Heart right ventricle (tissue), 16 donors: ENCODE results near the gene UBE4A. TPM values are rescaled to one million over a fixed set of nuclear protein-coding genes. Genes with fewer than 3 reads are reported as not detected.

Experiments used
- ATAC-seq, 8 donors: fragments of 200-7000 bp; cut with Tn5 transposase; one replicate each; pipeline ENCODE4 v1.9.1; 2020; ENCODE audit warnings: mild to moderate bottlenecking in 8 of 8, moderate library complexity in 8 of 8, moderate number of reproducible peaks in 1 of 8
- DNase-seq, 2 donors: peaks; one replicate each; pipeline ENCODE4 v3.0.0-alpha.2; 2020
- H3K27ac ChIP-seq, 10 donors: fragments of 200-600 bp; sonication (generic) in 2 of 10; one replicate each; pipeline versions ENCODE4 v1.5.0 to v1.8.0; 2020 to 2022; ENCODE audit warnings: mild to moderate bottlenecking in 3 of 10
- H3K27me3 ChIP-seq, 7 donors: fragments of 200-600 bp; one replicate each; pipeline ENCODE4 v1.8.0; 2021 to 2022; ENCODE audit warnings: mild to moderate bottlenecking in 2 of 7
- H3K36me3 ChIP-seq, 9 donors: fragments of 200-600 bp; sonication (generic) in 1 of 9; one replicate each; pipeline versions ENCODE4 v1.5.0 to v1.8.0; 2020 to 2022; ENCODE audit warnings: mild to moderate bottlenecking in 2 of 9
- H3K4me1 ChIP-seq, 9 donors: fragments of 200-600 bp; sonication (generic) in 1 of 9; one replicate each; pipeline versions ENCODE4 v1.5.0 to v1.8.0; 2020 to 2022; ENCODE audit warnings: mild to moderate bottlenecking in 4 of 9
- H3K4me3 ChIP-seq, 10 donors: fragments of 200-600 bp; sonication (generic) in 2 of 10; one replicate each; pipeline versions ENCODE4 v1.5.0 to v1.8.0; 2020 to 2022; ENCODE audit warnings: mild to moderate bottlenecking in 7 of 10, moderate library complexity in 2 of 10
- H3K9me3 ChIP-seq, 11 donors: fragments of 200-600 bp in 10 of 11; sonication (generic) in 2 of 11; one replicate each; pipeline versions ENCODE4 v1.5.0 to v1.8.0; 2013 to 2022; ENCODE audit warnings: mild to moderate bottlenecking in 2 of 11, control low read depth in 1 of 11, moderate library complexity in 1 of 11
- WGBS, 2 donors: extraction: QIAGEN DNeasy Blood & Tissue Kit; methylation state at CpG; one replicate each; pipeline ENCODE4 v1.1.7; 2013; ENCODE audit warnings: inconsistent platforms in 1 of 2; 5-methylcytosine and 5-hydroxymethylcytosine counted together
- intact Hi-C, 10 donors: fragments of 100-400 bp; cut with DNase I; formaldehyde crosslinking; loops; one replicate each; pipeline versions ENCODE4 v1.11.1 to v1.14.2; 2022
- polyA plus RNA-seq, 2 donors: library from polyadenylated mRNA; stranded (reverse); fragments of 200-250 nt; gene quantifications; one replicate each; pipeline ENCODE4 v1.2.3, GENCODE V29; 2013
- total RNA-seq, 10 donors: library from RNA; stranded (reverse); fragmentation: NEBNext Ultra II Directional in 3 of 10; extraction: Animal tissue kit (Norgen Biotek cat#: 25700) in 3 of 10; gene quantifications; one replicate each; pipeline versions ENCODE4 v1.2.1 to v1.2.4, GENCODE V29; 2021 to 2023
- TF ChIP-seq, protein P1 (sequence below), 9 donors: fragments of 200-600 bp; sonication (generic) in 2 of 9; IDR thresholded peaks; one replicate each; pipeline versions ENCODE4 v1.5.0 to v1.8.0; 2021 to 2022; ENCODE audit warnings: antibody characterized with exemption in 9 of 9, mild to moderate bottlenecking in 5 of 9, moderate library complexity in 1 of 9
- donor health status: Arrhythmogenic right ventricular cardiomyopathy.
- donor health status: ischemic (EF 13 %, LVEDD 7.1; RV severe dilation, severe dysfunction).
- donor health status: healthy with polysubstance abuse.
- donor health status: DM: no; HTN: yes; CAD: no.
- donor health status: DM: no; HTN: no; CAD: no.
- donor health status: ischemic (EF 25% LVEDD 6.9; RV normal size, moderate dysfunction).
- donor health status: ischemic (EF 25% LVEDD 5.7; RV mildly dilated, moderate dysfunction).
- donor health status: healthy.
- donor health status: DM: yes; HTN: yes; CAD: no.
- donor health status: Ischemic cardiomyopathy.
- donor health status: ischemic (EF 35%, LVEDD 5.7; RV mildly dilated, moderate dysfunction).
- donor health status: nonischemic (EF 11% LVEDD 7.7; RV severe dilation, severe dysfunction).
- donor health status: DM: yes; HTN: yes; CAD: no.
- donor health status: PGD.
- donor health status: ischemic (EF 29% LVEDD 5.4; RV normal size, mild dysfunction).
- donor health status: nonischemic (EF 23%, LVEDD 6.1; RV moderate dilation, normal function).

The UBE4A gene
- total and polyA plus RNA-seq, 12 donors, result 12.7 to 46.4 (median 41.3) TPM

DNA sequence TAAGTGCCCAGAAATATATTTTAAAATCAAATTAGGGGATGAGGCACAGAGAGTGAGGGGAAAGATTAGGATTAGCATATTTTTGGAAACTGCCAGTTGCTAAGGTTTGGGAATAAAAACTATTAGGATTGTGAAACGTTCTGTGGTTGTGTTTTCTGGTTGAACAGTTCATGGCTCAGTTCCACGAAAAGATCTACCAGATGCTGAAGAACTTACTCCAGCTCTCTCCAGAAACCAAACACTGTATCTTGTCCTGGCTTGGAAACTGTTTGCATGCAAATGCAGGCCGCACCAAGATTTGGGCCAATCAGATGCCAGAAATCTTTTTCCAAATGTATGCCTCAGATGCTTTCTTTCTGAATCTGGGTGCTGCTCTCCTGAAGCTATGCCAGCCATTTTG lies 15.3 kb downstream of the UBE4A start:
- Histone ChIP-seq H3K36me3 (peaks cover 6 to 100% (median 91%) of the 10 kb centered on the region in 9 donors), H3K4me3 (no peak overlapping the region), H3K27me3 (no peaks in the 10 kb centered on the region), H3K27ac (no peak overlapping the region), H3K4me1 (no peaks in the 10 kb centered on the region), H3K9me3 (no peaks in the 10 kb centered on the region)
- DNase-seq, result no peak
- 85 to 87% methylated on average over 3 of the region's 3 CpGs for WGBS, 2 donors
- intact Hi-C loops, result loop anchor here in 2 of 10 donors (5.0 kb wide), 2 partner anchors 108 to 123 kb away; no protein-coding TSS in a partner anchor
- ATAC-seq, result no peak
- TF ChIP-seq, protein P1, sequence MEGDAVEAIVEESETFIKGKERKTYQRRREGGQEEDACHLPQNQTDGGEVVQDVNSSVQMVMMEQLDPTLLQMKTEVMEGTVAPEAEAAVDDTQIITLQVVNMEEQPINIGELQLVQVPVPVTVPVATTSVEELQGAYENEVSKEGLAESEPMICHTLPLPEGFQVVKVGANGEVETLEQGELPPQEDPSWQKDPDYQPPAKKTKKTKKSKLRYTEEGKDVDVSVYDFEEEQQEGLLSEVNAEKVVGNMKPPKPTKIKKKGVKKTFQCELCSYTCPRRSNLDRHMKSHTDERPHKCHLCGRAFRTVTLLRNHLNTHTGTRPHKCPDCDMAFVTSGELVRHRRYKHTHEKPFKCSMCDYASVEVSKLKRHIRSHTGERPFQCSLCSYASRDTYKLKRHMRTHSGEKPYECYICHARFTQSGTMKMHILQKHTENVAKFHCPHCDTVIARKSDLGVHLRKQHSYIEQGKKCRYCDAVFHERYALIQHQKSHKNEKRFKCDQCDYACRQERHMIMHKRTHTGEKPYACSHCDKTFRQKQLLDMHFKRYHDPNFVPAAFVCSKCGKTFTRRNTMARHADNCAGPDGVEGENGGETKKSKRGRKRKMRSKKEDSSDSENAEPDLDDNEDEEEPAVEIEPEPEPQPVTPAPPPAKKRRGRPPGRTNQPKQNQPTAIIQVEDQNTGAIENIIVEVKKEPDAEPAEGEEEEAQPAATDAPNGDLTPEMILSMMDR (IDR thresholded peaks at IDR 0.05), result no peak

DNA sequence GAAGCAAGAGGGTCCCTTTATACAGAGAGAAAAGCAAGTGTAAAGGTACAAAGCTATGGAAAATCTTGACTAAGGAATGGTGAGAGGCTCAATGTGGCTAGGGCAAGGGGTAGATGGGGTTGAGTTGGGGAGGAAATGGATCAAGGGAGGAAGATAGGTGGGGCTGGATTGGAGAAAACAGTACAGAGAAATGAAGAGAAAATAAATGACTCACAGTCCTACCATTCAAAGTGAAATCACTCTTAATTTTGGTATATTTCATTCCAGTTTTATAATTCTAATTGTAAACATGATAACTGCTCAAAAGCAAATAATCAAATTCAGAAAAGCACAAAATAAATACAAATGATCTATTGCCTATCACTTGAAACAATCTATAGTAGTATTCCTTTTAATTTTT lies 16.6 kb downstream of the UBE4A start:
- peaks cover 0 to 5% (median 0%) of the 10 kb centered on the region in 9 donors for H3K4me1 ChIP-seq
- ATAC-seq (no peak), DNase-seq (no peak)
- no peaks in the 10 kb centered on the region for H3K9me3 ChIP-seq
- H3K27me3 ChIP-seq, result no peaks in the 10 kb centered on the region
- TF ChIP-seq, protein P1 (IDR thresholded peaks at IDR 0.05), result no peak
- no peak overlapping the region for H3K4me3 ChIP-seq
- no peak overlapping the region for H3K27ac ChIP-seq
- H3K36me3 ChIP-seq, result peaks cover 6 to 99% (median 88%) of the 10 kb centered on the region in 9 donors
- intact Hi-C loops, result loop anchor here in 2 of 10 donors (5.0 kb wide), 2 partner anchors 106 to 121 kb away; no protein-coding TSS in a partner anchor

DNA sequence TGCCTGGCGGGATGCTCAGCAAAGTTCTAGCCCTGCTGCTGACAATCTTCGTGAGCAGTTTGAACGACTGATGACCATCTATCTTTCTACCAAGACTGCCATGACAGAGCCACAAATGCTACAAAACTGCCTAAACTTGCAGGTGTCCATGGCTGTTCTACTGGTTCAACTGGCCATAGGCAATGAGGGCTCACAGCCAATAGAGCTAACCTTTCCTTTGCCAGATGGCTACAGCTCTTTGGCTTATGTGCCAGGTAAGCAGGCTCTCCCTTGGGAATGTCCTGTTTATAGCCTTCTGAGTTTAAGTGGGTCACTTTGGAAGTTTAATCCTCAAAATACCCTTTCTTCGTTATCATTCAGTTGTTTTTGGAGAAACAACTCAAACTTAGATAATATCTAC lies 20.1 kb downstream of the UBE4A start:
- Histone ChIP-seq H3K4me1 (peaks cover 0 to 5% (median 0%) of the 10 kb centered on the region in 9 donors), H3K36me3 (peaks cover 4 to 99% (median 87%) of the 10 kb centered on the region in 9 donors), H3K9me3 (no peaks in the 10 kb centered on the region), H3K27me3 (no peaks in the 10 kb centered on the region), H3K4me3 (no peak overlapping the region), H3K27ac (no peak overlapping the region)
- DNase-seq, result no peak
- WGBS, 2 donors, result 89 to 94% methylated on average over 4 of the region's 4 CpGs
- intact Hi-C loops, result loop anchor here in 2 of 10 donors (5.0 kb wide), 2 partner anchors 103 to 118 kb away; no protein-coding TSS in a partner anchor
- no peak for ATAC-seq
- TF ChIP-seq, protein P1 (IDR thresholded peaks at IDR 0.05), result no peak

DNA sequence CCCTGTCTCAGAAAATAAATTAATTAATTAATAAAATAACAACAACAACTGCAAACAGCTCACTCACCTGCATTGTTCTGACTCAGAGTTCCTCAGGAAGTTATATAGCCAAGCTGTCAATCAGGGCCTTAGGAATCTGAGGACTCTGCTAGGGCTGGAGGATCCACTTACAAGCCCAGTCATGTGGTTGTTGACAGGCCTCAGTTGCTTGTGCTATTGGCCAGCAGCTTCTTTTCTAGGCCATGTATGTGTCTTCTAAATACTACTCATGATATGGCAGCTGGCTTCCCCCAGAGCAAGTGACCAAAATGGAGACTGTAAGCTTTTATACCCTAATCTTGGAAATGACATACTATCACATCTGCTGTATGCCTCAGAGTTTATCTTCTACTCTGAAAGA lies 21.2 kb downstream of the UBE4A start:
- H3K27ac ChIP-seq, result peak overlapping the region in 2 of 10 donors; percentile 16 to 23
- no peak overlapping the region for H3K4me3 ChIP-seq
- TF ChIP-seq, protein P1 (IDR thresholded peaks at IDR 0.05), result no peak
- peaks cover 0 to 5% (median 0%) of the 10 kb centered on the region in 9 donors for H3K4me1 ChIP-seq
- no peaks in the 10 kb centered on the region for H3K9me3 ChIP-seq
- ATAC-seq, result peak in 2 of 8 donors; percentile 68 to 72
- peaks cover 4 to 99% (median 90%) of the 10 kb centered on the region in 9 donors for H3K36me3 ChIP-seq
- no peak for DNase-seq
- H3K27me3 ChIP-seq, result no peaks in the 10 kb centered on the region
- intact Hi-C loops, result loop anchor here in 1 of 10 donors (5.0 kb wide), 1 partner anchor 117 kb away; no protein-coding TSS in a partner anchor
